MM.1S (cell line): ENCODE measurements around the gene ACSL1.

Experiments used
- DNase-seq: peaks from one replicate; pipeline ENCODE4 v3.0.0-alpha.2; 2015
- H2AFZ ChIP-seq: fragments of 300-600 bp; sonication (generic); 2 replicates; pipeline ENCODE4 v1.6.0; 2016; ENCODE audit warnings: antibody characterized with exemption, low read length
- H3F3A ChIP-seq: fragments of 300-600 bp; sonication (generic); 2 replicates; pipeline ENCODE4 v1.6.1; 2016; ENCODE audit warnings: mild to moderate bottlenecking, antibody characterized with exemption, low read length, moderate library complexity, mixed read lengths; ENCODE audit not compliant: insufficient read depth
- H3K27ac ChIP-seq: fragments of 300-600 bp; sonication (generic); 2 replicates; pipeline ENCODE4 v1.5.1; 2016; ENCODE audit warnings: mild to moderate bottlenecking, low read length
- H3K27me3 ChIP-seq: fragments of 300-600 bp; sonication (generic); replicated peaks from 2 replicates; pipeline ENCODE4 v1.6.0; 2016; ENCODE audit warnings: low read length; ENCODE audit not compliant: insufficient read depth
- H3K36me3 ChIP-seq: fragments of 300-600 bp; sonication (generic); replicated peaks from 2 replicates; pipeline ENCODE4 v1.6.1; 2016; ENCODE audit warnings: mild to moderate bottlenecking, low read length, mixed read lengths; ENCODE audit not compliant: insufficient read depth
- H3K4me1 ChIP-seq: fragments of 300-600 bp; sonication (generic); 2 replicates; pipeline ENCODE4 v1.6.1; 2016; ENCODE audit warnings: low read length, mixed read lengths
- H3K4me2 ChIP-seq: fragments of 300-600 bp; sonication (generic); 2 replicates; pipeline ENCODE4 v1.6.0; 2016; ENCODE audit warnings: low read depth, low read length
- H3K4me3 ChIP-seq: fragments of 300-600 bp; sonication (generic); 2 replicates; pipeline ENCODE4 v1.5.1; 2016; ENCODE audit warnings: low read length, mixed read lengths
- H3K79me2 ChIP-seq: fragments of 300-600 bp; sonication (generic); 2 replicates; pipeline ENCODE4 v1.6.1; 2016; ENCODE audit warnings: mixed run types, low read length, mixed read lengths
- H3K9ac ChIP-seq: fragments of 300-600 bp; sonication (generic); 2 replicates; pipeline ENCODE4 v1.6.1; 2016; ENCODE audit warnings: low read length, mixed read lengths
- H3K9me2 ChIP-seq: fragments of 300-600 bp; sonication (generic); replicated peaks from 2 replicates; pipeline ENCODE4 v1.6.1; 2016; ENCODE audit warnings: mild to moderate bottlenecking, low read length, mixed read lengths; ENCODE audit not compliant: insufficient read depth
- H3K9me3 ChIP-seq: fragments of 300-600 bp; sonication (generic); replicated peaks from 2 replicates; pipeline ENCODE4 v1.6.1; 2016; ENCODE audit warnings: mild to moderate bottlenecking, low read length, mixed read lengths; ENCODE audit not compliant: insufficient read depth
- H4K20me1 ChIP-seq: fragments of 300-600 bp; sonication (generic); 2 replicates; pipeline ENCODE4 v1.6.1; 2016; ENCODE audit warnings: mild to moderate bottlenecking, low read length, moderate library complexity, mixed read lengths; ENCODE audit not compliant: insufficient read depth
- EZH2 ChIP-seq: fragments of 300-600 bp; sonication (generic); optimal IDR thresholded peaks from 2 replicates; pipeline ENCODE3; 2017; ENCODE audit warnings: low read depth, mild to moderate bottlenecking, antibody characterized with exemption, low read length, mixed read lengths
- EZH2phosphoT487 ChIP-seq: fragments of 300-600 bp; sonication (generic); IDR thresholded peaks from 2 replicates; pipeline ENCODE4 v1.6.1; 2018; ENCODE audit warnings: antibody characterized with exemption, low read length
- TF ChIP-seq, protein P1 (sequence below): fragments of 300-600 bp; sonication (generic); IDR thresholded peaks from 2 replicates; pipeline ENCODE4 v1.5.1; 2016; ENCODE audit warnings: antibody characterized with exemption, low read length, mixed read lengths

Gene ACSL1

DNA sequence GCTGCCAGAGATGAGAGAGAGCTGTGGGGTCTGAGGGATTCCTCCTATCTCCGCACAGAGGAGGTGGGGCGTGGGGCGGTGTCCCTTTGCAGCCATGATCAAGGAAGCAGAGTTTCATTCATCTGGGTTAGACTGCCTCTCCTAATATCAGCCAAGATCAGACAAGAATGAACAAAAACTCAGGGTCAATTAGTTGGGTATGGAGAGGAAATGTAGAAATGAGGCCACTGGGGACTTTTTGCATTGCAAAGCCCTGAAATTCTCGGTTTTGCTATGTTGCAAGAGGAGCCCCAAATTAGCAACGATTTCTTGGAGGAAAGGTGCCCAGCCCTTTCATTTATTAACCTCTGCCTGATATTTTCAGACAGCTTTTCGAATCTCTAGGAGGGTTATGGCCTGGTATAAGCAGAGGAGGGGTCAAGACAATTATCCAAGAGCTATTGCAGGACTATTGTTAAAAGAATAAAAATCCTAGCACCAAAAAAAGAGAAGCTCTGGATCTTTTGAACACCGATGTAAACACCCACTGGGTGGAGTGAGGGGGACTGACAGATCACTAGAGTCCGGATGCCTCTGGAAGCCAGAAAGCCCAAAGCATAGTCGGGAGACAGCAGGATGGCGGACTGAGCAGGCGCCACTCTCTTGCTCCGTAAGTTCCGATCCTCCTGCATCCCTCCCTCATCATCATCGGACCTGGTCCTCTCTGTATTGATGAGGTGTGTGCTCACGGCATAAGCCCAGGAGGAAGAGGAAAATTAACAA is 34.4 kb upstream of the ACSL1 start:
- TF ChIP-seq, protein P1, sequence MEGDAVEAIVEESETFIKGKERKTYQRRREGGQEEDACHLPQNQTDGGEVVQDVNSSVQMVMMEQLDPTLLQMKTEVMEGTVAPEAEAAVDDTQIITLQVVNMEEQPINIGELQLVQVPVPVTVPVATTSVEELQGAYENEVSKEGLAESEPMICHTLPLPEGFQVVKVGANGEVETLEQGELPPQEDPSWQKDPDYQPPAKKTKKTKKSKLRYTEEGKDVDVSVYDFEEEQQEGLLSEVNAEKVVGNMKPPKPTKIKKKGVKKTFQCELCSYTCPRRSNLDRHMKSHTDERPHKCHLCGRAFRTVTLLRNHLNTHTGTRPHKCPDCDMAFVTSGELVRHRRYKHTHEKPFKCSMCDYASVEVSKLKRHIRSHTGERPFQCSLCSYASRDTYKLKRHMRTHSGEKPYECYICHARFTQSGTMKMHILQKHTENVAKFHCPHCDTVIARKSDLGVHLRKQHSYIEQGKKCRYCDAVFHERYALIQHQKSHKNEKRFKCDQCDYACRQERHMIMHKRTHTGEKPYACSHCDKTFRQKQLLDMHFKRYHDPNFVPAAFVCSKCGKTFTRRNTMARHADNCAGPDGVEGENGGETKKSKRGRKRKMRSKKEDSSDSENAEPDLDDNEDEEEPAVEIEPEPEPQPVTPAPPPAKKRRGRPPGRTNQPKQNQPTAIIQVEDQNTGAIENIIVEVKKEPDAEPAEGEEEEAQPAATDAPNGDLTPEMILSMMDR = no peak
- no peak for TF ChIP-seq EZH2phosphoT487
- no peak for TF ChIP-seq EZH2
- Histone ChIP-seq H3K9me2 (no peaks in the 10 kb centered on the region), H3K79me2 (no peaks in the 10 kb centered on the region), H3K27me3 (no peaks in the 10 kb centered on the region), H3K36me3 (no peaks in the 10 kb centered on the region), H3K9ac (no peak overlapping the region), H3K27ac (no peak overlapping the region), H4K20me1 (no peaks in the 10 kb centered on the region), H3K4me3 (no peak overlapping the region), H2AFZ (no peak overlapping the region), H3K4me1 (peaks cover 18% of the 10 kb centered on the region), H3K9me3 (no peaks in the 10 kb centered on the region), H3K4me2 (peak overlapping the region; percentile 22; the same call in 1 of the 2 replicates), H3F3A (no peaks in the 10 kb centered on the region)
- DNase-seq = peak; percentile 35

- Histone ChIP-seq H4K20me1 (no peaks in the 10 kb centered on the region), H3K36me3 (no peaks in the 10 kb centered on the region), H2AFZ (no peak overlapping the region), H3K9me3 (no peaks in the 10 kb centered on the region; the same call in 1 of the 2 replicates), H3F3A (no peaks in the 10 kb centered on the region), H3K9ac (no peak overlapping the region), H3K4me3 (no peak overlapping the region), H3K27me3 (no peaks in the 10 kb centered on the region), H3K9me2 (no peaks in the 10 kb centered on the region), H3K27ac (no peak overlapping the region), H3K4me2 (no peak overlapping the region), H3K4me1 (peaks cover 18% of the 10 kb centered on the region), H3K79me2 (no peaks in the 10 kb centered on the region)
- no peak for DNase-seq
- TF ChIP-seq, protein P1 = no peak
- TF ChIP-seq EZH2 = no peak
Observed at GRCh38 chr4:184857441-184858121, 31.8 kb upstream of the ACSL1 start.

DNA sequence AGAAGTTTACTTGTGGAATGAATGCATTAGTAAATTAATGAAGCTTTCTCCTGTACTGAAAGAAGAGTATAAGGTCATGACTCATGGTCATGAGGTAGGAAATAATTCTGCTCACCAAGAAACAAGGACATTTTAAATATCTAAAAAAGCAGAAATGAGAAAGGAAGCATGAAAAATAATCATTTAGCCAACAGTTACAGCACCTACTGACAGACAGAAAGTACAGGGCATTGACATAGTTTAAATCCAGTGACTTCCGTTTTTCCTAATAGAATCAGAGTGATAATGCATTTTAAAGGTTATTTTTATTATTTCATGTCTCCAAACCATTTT is 30.5 kb upstream of the ACSL1 start:
- TF ChIP-seq, protein P1 = no peak
- no peak for TF ChIP-seq EZH2
- no peak for TF ChIP-seq EZH2phosphoT487
- no peaks in the 10 kb centered on the region for H3K36me3 ChIP-seq
- no peak overlapping the region for H3K27ac ChIP-seq
- H2AFZ ChIP-seq = no peak overlapping the region
- no peak overlapping the region for H3K4me3 ChIP-seq
- H3K4me2 ChIP-seq = no peak overlapping the region
- peaks cover 18% of the 10 kb centered on the region for H3K4me1 ChIP-seq
- H3K79me2 ChIP-seq = no peaks in the 10 kb centered on the region
- no peaks in the 10 kb centered on the region for H3K9me2 ChIP-seq
- H3K9me3 ChIP-seq = no peaks in the 10 kb centered on the region; the same call in 1 of the 2 replicates
- H3K27me3 ChIP-seq = no peaks in the 10 kb centered on the region
- H3K9ac ChIP-seq = no peak overlapping the region
- DNase-seq = no peak
- H4K20me1 ChIP-seq = no peaks in the 10 kb centered on the region
- no peaks in the 10 kb centered on the region for H3F3A ChIP-seq
